Subcutaneous abdominal adipose tissue (tissue), 5 donors: ENCODE measurements around the gene FAM53B.
"Not testable (repeated sequence)": the region's sequence is repeated elsewhere in the genome, so short reads cannot be mapped to it uniquely, and the experiment has no call there.

ENCODE experiments used
- H3K27ac ChIP-seq: one replicate; pipeline ENCODE4 v1.7.0; 2013; ENCODE audit warnings: low read depth, mild to moderate bottlenecking, inconsistent platforms, low read length, moderate library complexity
- H3K27me3 ChIP-seq, 5 donors: one replicate each; pipeline ENCODE4 v1.7.0; 2013; ENCODE audit warnings: low read length in 5 of 5, inconsistent platforms in 1 of 5; ENCODE audit not compliant: control insufficient read depth in 5 of 5, insufficient read depth in 4 of 5
- H3K36me3 ChIP-seq, 5 donors: one replicate each; pipeline ENCODE4 v1.7.0; 2013; ENCODE audit warnings: low read length in 5 of 5; ENCODE audit not compliant: control insufficient read depth in 5 of 5, insufficient read depth in 5 of 5
- H3K4me1 ChIP-seq, 5 donors: one replicate each; pipeline ENCODE4 v1.7.0; 2013; ENCODE audit warnings: low read length in 5 of 5, mild to moderate bottlenecking in 3 of 5, moderate library complexity in 1 of 5; ENCODE audit not compliant: control insufficient read depth in 5 of 5, insufficient read depth in 5 of 5
- H3K4me3 ChIP-seq, 5 donors: one replicate each; pipeline ENCODE4 v1.7.0; 2013; ENCODE audit warnings: low read length in 5 of 5, low read depth in 1 of 5
- H3K9ac ChIP-seq, 5 donors: one replicate each; pipeline ENCODE4 v1.7.0; 2013; ENCODE audit warnings: low read length in 5 of 5, mild to moderate bottlenecking in 4 of 5, moderate library complexity in 3 of 5
- H3K9me3 ChIP-seq, 5 donors: one replicate each; pipeline ENCODE4 v1.7.0; 2013; ENCODE audit warnings: low read length in 5 of 5; ENCODE audit not compliant: control insufficient read depth in 5 of 5
- donor health status: healthy.
- donor health status: healthy.
- donor health status: healthy.
- donor health status: healthy.
- donor health status: healthy.

Gene FAM53B

DNA sequence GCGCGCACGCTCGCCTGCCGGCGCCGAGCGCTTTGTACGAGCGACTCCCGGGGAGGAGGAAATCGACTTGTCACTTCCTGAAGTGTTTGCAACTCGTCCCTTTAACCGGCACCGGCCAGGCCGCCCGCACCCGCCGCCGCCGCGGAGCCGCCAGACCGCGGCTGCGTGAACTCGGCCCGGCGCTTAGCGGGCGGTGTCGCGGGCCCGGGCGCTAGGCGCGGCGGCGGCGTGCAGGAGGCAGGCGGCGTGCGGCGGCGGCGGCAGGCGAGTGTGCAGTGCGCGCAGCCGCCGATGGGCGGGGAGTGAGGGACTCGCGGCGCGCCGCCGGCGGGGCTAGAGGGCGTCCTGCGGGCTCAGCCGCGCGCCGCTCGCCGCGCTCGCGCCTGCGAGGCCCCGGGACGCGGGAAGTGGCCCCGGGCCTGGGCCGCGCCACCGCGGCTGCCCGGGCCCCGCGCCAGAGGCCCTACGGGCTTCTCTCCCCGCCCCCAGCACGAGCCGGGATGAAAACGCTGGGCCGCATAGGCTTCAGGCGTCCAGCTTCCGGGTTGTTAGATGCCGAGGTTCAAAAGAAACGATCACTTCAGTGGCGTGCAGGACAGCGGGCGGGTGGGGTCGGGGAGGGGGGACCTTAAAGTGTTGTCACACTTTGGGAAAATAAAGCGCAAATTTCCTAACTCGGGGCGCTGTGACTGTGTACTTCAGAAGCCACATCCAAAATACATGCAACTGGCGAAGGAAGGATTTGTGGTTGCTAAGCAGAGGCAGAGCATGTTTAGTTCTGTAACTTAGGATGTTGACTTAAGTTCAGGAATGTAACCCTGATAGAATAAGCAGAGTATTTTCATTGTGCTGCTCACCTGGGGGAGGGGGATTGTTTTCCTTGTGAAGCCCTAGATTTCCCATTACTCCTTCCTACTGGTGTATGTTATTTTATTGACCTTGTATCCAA, at the start of gene FAM53B:
Gene FAM53B, minus strand, starts transcription at position 277 of the 949 bp plus-strand sequence. CDS start 37,665 bp downstream, outside the sequence.
- Histone ChIP-seq H3K36me3 (peaks cover 0 to 4% (median 0%) of the 10 kb centered on the region in 5 donors), H3K4me3 (peak within 1 kb of the TSS; percentile 70 to 81 (median 74)), H3K27me3 (no peaks in the 10 kb centered on the region), H3K27ac (peak within 1 kb of the TSS; percentile 90), H3K9ac (peak within 1 kb of the TSS in 4 of 5 donors; percentile 48 to 68 (median 62)), H3K4me1 (peaks cover 10 to 60% (median 52%) of the 10 kb centered on the region in 5 donors), H3K9me3 (no peaks in the 10 kb centered on the region)

DNA sequence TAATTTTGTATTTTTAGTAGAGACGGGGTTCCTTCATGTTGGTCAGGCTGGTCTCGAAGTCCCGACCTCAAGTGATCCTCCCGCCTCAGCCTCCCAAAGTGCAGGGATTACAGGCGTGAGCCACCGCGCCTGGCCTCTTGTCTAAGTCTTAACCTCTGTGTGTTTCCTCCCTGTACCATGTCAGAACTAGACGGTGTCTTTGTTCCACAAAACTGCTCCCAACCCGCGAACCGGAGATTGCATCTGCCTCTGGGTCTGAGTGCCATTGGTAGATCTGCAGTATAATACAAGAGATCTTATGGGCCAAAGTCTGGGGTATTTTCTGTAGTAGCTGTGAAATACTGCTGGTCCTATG, 48.8 kb upstream of the FAM53B start:
- Histone ChIP-seq H3K9me3 (no peaks in the 10 kb centered on the region), H3K36me3 (peaks cover 0 to 9% (median 4%) of the 10 kb centered on the region in 5 donors), H3K9ac (no peak overlapping the region), H3K27ac (no peak overlapping the region), H3K4me1 (peaks cover 3 to 23% (median 16%) of the 10 kb centered on the region in 5 donors), H3K4me3 (peak overlapping the region in 2 of 5 donors; percentile 87 to 100), H3K27me3 (no peaks in the 10 kb centered on the region)

DNA sequence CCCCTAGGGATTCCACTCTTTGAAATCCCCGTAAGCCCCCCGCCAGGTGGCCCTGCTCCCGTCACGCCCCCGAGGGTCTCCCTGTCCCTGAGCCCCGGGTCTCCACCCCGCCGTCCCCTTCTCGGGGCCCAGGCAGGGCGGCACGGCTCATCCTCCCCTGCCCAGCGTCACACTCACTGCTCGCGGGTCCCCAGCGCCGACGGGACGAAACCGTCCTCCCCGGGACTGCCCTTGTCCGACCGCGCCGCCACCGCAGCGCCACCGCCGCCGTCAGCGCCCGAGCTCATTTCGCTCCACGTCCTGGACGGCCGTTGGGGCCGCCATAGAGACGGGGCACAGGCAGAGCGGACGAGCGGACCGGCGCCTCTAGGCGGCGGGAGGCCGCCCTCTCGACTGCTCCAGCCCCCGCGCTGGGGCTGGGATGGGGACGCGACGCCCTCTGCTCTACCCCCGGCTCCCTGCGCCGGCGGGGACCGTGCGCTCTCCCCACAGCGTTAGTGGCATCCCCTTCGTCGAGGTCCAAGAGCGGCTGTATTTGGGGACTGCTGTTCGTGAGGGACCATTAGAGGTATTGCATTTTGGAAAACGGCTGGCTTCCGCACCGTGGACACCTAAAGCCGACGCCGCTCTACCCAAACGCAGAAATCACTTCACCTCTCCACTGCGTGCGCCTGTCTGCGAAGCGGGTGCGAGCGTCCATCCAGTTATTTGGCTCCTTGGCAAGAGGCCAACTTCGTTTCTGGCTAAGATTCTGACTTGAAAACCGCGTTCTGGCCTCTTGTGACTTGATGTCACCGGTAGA, 47.6 kb upstream of the FAM53B start, which contains the start of gene EEF1AKMT2:
Gene EEF1AKMT2, minus strand, starts transcription at position 341 of the 802 bp plus-strand sequence. Its CDS starts 54 bp downstream, at position 287.
- peaks cover 3 to 21% (median 16%) of the 10 kb centered on the region in 5 donors for H3K4me1 ChIP-seq
- peaks cover 0 to 14% (median 6%) of the 10 kb centered on the region in 5 donors for H3K36me3 ChIP-seq
- no peaks in the 10 kb centered on the region for H3K9me3 ChIP-seq
- H3K27ac ChIP-seq, result peak within 1 kb of the TSS; percentile 85
- peak within 1 kb of the TSS; percentile 87 to 100 (median 98) for H3K4me3 ChIP-seq
- peak within 1 kb of the TSS; percentile 81 to 100 (median 99) for H3K9ac ChIP-seq
- no peaks in the 10 kb centered on the region for H3K27me3 ChIP-seq

- H3K4me3 ChIP-seq, H3K27me3 ChIP-seq, H3K4me1 ChIP-seq, H3K9ac ChIP-seq, H3K27ac ChIP-seq, H3K9me3 ChIP-seq: not testable (repeated sequence)
- H3K36me3 ChIP-seq, result peaks cover 8 to 33% (median 11%) of the 10 kb centered on the region in 5 donors
These were observed 38.7 kb upstream of the FAM53B start for GRCh38 chr10:124782900-124783299.

GRCh38 chr10:124768791-124769190, 24.6 kb upstream of the FAM53B start:
- Histone ChIP-seq H3K4me3 (no peak overlapping the region), H3K4me1 (no peaks in the 10 kb centered on the region), H3K27me3 (no peaks in the 10 kb centered on the region), H3K9ac (no peak overlapping the region), H3K36me3 (peaks cover 0 to 23% (median 5%) of the 10 kb centered on the region in 5 donors), H3K9me3 (no peaks in the 10 kb centered on the region), H3K27ac (no peak overlapping the region)

- Histone ChIP-seq H3K36me3 (peaks cover 3 to 24% (median 11%) of the 10 kb centered on the region in 5 donors), H3K9me3 (no peaks in the 10 kb centered on the region), H3K4me3 (no peak overlapping the region), H3K9ac (no peak overlapping the region), H3K27me3 (no peaks in the 10 kb centered on the region), H3K27ac (no peak overlapping the region), H3K4me1 (no peaks in the 10 kb centered on the region)
These were observed 21.1 kb upstream of the FAM53B start for GRCh38 chr10:124765256-124765655.

DNA sequence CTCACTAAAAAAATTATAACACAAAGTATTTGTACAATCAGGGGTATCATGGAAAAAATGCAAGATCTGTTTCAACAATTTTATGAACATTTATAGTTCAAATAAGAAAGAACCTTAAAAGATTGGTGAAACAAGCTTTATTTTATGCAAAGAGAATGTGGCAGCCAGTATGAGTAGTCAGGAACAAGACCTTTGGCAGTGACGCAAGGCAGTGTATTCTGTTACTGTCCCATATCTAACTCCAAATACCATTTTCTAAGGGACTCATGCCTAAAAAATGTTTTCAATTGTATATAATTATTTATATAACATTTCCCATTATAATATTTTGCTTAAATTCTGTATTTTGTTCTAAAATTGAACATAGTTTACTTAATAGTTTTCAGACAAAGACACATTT, 19.1 kb upstream of the FAM53B start:
- peaks cover 10 to 32% (median 17%) of the 10 kb centered on the region in 5 donors for H3K36me3 ChIP-seq
- no peak overlapping the region for H3K27ac ChIP-seq
- no peak overlapping the region for H3K4me3 ChIP-seq
- no peaks in the 10 kb centered on the region for H3K9me3 ChIP-seq
- H3K27me3 ChIP-seq, result no peaks in the 10 kb centered on the region
- no peak overlapping the region for H3K9ac ChIP-seq
- peaks cover 0 to 1% (median 0%) of the 10 kb centered on the region in 5 donors for H3K4me1 ChIP-seq

DNA sequence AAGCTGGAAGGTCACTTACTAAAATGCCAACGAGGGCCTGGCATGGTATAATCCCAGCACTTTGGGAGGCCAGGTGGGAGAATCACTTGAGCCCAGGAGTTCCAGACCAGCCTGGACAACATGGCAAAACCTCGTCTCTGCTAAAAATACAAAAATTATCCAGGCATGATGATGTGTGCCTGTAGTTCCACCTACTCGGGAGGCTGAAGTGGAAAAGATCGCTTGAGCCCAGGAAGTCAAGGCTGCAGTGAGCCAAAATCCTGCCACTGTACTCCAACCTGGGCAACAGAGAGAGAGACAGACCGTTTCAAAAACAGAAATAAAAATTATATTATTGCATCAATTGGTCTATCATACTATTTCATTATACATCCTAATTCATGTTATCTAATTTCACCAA, 18.1 kb upstream of the FAM53B start:
- Histone ChIP-seq H3K36me3 (peaks cover 8 to 28% (median 17%) of the 10 kb centered on the region in 5 donors), H3K4me1 (peaks cover 0 to 11% (median 5%) of the 10 kb centered on the region in 5 donors), H3K9me3 (no peaks in the 10 kb centered on the region), H3K9ac (no peak overlapping the region), H3K4me3 (no peak overlapping the region), H3K27ac (no peak overlapping the region), H3K27me3 (no peaks in the 10 kb centered on the region)

DNA sequence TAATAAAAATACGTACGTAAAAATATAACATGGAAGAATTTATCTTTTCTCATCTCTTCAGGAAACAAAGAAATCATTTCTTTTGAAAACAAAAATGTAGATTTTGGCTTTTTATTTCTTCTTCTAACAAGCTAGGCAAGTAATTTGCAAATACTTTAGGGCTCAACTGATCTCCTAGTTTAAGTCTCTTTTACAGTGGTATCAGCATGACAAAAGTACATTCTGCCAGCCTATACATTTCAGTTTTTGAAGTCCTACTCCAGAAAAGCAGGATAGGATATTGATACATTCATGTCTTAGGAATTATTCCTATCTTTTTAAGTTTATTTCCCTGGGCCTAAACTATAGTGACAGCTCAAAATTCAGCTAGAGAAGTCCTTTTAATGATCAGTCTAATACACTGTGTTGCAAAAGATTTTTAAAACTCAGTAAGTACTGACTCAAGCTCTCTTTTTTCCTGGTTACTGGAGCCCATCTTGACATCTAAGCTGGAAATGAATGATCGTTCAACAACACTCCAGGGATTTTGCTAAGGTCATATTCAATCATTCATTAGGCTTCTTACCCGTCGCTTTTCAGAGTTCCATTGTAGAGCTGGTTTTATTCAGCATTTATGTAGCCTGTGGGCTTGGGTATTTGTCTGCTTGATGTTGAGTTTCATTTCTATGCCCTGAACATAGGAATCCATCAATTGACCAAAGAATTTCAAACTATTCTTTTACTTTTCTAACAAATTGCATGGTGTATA, 12.2 kb upstream of the FAM53B start:
- Histone ChIP-seq H3K4me1 (peaks cover 0 to 35% (median 13%) of the 10 kb centered on the region in 5 donors), H3K9ac (no peak overlapping the region), H3K4me3 (no peak overlapping the region), H3K27me3 (no peaks in the 10 kb centered on the region), H3K9me3 (no peaks in the 10 kb centered on the region), H3K36me3 (peaks cover 0 to 25% (median 11%) of the 10 kb centered on the region in 5 donors), H3K27ac (no peak overlapping the region)
